GM12892 (cell line): ENCODE results near the gene IFT172.
A peak's percentile ranks its signal among the peaks of the same experiment; 100 is the strongest.

Source experiments
- POLR2A ChIP-seq: IDR thresholded peaks from 2 replicates; pipeline ENCODE4 v1.6.1; 2011; ENCODE audit warnings: low read depth, low read length, control low read depth
- POLR2AphosphoS5 ChIP-seq: IDR thresholded peaks from 2 replicates; pipeline ENCODE4 v1.6.1; 2011; ENCODE audit warnings: low read depth, low read length, control low read depth

DNA sequence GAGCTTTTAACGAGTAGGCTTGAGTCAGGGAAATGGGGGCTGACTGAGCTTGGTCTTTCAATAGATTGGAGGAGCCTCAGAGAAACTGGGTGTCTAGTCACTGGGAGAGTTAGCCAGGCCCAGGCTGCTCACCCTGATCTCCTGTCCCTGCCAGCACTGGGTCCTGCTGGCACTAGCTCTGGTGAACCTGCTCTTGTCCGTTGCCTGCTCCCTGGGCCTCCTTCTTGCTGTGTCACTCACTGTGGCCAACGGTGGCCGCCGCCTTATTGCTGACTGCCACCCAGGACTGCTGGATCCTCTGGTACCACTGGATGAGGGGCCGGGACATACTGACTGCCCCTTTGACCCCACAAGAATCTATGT, 46.6 kb downstream of the IFT172 start:
- TF ChIP-seq POLR2A: 0 out of 2 replicates have a peak, but pooled peaks have one; percentile 16
- peak; percentile 29; the same call in 1 of the 2 replicates for TF ChIP-seq POLR2AphosphoS5
